ENCODE measurements around the gene COQ5.

GRCh38 chr12:120508537-120508936 is 20.4 kb downstream of the COQ5 start:
- no peak for TF ChIP-seq FOSL1 (IDR thresholded peaks at IDR 0.05; ENCODE audit: low read depth)
- TF ChIP-seq POLR2AphosphoS5 (IDR thresholded peaks at IDR 0.05; ENCODE audit: low read depth, low read length) = no peak
- no peak for TF ChIP-seq CTCF (IDR thresholded peaks at IDR 0.05 in 2 of 3, conservative IDR thresholded peaks at IDR 0.05 in 1 of 3; ENCODE audit: borderline replicate concordance in 1 of 3, insufficient read depth in 1 of 3, low read depth in 2 of 3, low read length in 2 of 3)
- no peak for TF ChIP-seq REST (IDR thresholded peaks at IDR 0.05; ENCODE audit: low read depth)
- no peak for TF ChIP-seq CEBPB (IDR thresholded peaks at IDR 0.05; ENCODE audit: low read depth)
- TF ChIP-seq YY1 (IDR thresholded peaks at IDR 0.05; ENCODE audit: extremely low read depth, insufficient replicate concordance, low read depth, low read length) = no peak
